BLaER1 (cell line): Measurements from ENCODE around the gene ATP11A.

ENCODE experiments used
- H3K27ac ChIP-seq: shearing (Covaris generic); formaldehyde crosslinking; 2 replicates; pipeline ENCODE4 v1.8.1; 2022
- H3K27me3 ChIP-seq: shearing (Covaris generic); formaldehyde crosslinking; 2 replicates; pipeline ENCODE4 v1.8.1; 2022
- H3K36me3 ChIP-seq: shearing (Covaris generic); formaldehyde crosslinking; 2 replicates; pipeline ENCODE4 v1.8.1; 2022
- H3K4me1 ChIP-seq: shearing (Covaris generic); formaldehyde crosslinking; 2 replicates; pipeline ENCODE4 v1.8.1; 2022
- H3K4me2 ChIP-seq: shearing (Covaris generic); formaldehyde crosslinking; 2 replicates; pipeline ENCODE4 v1.8.1; 2022
- H3K4me3 ChIP-seq: shearing (Covaris generic); formaldehyde crosslinking; 2 replicates; pipeline ENCODE4 v1.8.1; 2022
- H3K9ac ChIP-seq: shearing (Covaris generic); formaldehyde crosslinking; 2 replicates; pipeline ENCODE4 v1.8.1; 2022
- H3K9me3 ChIP-seq: shearing (Covaris generic); formaldehyde crosslinking; 2 replicates; pipeline ENCODE4 v1.8.1; 2022
- H4K20me1 ChIP-seq: shearing (Covaris generic); formaldehyde crosslinking; 2 replicates; pipeline ENCODE4 v1.8.1; 2022
- Cebpa-rat ChIP-seq: shearing (Covaris generic); IDR thresholded peaks from 2 replicates; pipeline ENCODE4 v1.8.1; 2022

The ATP11A gene

DNA sequence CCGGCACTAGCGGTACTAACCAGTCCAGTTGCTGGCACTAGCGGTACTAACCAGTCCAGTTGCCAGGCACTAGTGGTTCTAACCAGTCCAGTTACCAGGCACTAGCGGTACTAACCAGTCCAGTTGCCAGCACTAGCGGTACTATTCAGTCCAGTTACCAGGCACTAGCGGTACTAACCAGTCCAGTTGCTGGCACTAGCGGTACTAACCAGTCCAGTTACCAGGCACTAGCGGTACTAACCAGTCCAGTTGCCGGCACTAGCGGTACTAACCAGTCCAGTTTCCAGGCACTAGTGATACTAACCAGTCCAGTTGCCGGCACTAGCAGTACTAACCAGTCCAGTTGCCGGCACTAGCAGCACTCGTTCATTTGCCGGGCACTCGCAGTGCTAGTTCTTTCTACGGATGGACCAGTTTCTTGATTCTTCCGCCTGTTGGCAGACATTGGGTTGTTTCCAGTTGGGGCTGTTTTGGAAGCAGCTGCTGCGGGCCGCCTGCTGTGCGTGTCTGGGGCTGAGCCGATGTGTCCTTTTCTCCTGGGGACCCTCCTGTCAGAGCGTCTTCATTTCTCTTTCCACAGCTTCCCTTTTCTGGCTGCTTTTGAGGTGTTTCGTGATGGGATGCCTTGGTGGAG, 155.8 kb downstream of the ATP11A start:
- Histone ChIP-seq H3K27me3 (no peaks in the 10 kb centered on the region), H3K36me3 (peaks cover 92% of the 10 kb centered on the region), H3K9ac (no peak overlapping the region), H3K4me3 (no peak overlapping the region), H3K4me2 (no peak overlapping the region), H4K20me1 (no peaks in the 10 kb centered on the region), H3K9me3 (peaks cover 27% of the 10 kb centered on the region), H3K4me1 (peaks cover 11% of the 10 kb centered on the region; the same call in 1 of the 2 replicates), H3K27ac (no peak overlapping the region)
- TF ChIP-seq Cebpa-rat: no peak

DNA sequence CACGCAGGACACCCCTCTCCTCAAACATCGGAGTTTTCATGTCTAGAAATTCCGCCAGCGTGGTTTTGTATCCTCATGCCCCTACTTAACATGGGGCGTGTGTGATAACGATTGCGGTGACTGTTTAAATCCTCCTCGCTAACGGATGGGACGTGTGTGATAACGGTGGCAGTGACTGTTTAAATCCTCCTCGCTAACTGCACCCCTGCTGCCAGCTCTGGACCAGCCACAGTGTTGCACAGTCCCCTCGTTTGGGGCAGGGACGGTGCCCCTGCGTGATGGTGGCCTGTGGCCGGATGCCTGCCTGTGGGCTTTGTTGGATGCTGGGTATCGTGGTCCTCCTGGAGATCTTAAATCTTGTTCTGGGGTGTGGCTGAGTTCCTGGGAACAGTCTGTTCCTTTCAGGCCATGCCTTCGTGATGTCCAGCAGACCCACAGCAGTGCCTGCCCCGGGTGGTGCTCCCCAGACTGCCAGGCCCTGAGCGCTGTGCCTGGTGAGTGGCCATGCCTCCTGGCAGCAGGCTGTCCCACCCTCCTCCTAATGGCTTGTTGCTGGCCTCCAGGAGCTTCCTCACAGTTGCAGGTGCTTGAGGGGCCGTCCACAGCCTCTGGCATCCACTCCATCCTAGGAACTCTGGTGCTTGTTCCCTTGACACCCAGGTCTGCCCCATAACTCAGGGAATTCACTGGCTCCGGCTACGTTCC, 156.7 kb downstream of the ATP11A start:
- no peak for TF ChIP-seq Cebpa-rat
- H3K36me3 ChIP-seq: peaks cover 92% of the 10 kb centered on the region

DNA sequence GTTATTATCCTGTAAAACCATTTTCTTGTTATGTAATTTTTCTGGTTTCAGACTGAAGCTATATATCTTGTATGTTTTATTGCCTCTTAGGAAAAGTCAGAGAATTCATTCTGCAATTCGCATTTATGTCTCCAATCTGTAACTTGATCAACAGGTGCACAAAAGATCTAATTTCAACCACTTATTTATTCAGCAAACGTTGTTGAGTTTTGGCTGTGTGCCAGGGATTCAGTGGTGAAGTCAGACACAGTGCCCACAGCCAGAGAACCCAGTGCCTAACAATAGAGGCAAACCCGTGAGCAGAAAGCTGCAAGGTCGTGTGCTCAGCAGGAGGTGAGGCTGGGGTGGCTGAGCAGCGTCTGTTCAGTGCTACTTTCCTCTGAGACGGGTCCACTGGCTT, 159.7 kb downstream of the ATP11A start:
- Histone ChIP-seq H3K4me2 (no peak overlapping the region; the same call in 1 of the 2 replicates), H3K36me3 (peaks cover 91% of the 10 kb centered on the region), H3K9ac (no peak overlapping the region), H4K20me1 (no peaks in the 10 kb centered on the region), H3K4me1 (peaks cover 11% of the 10 kb centered on the region; the same call in 1 of the 2 replicates), H3K4me3 (no peak overlapping the region), H3K9me3 (peaks cover 25% of the 10 kb centered on the region), H3K27ac (no peak overlapping the region), H3K27me3 (no peaks in the 10 kb centered on the region)
- TF ChIP-seq Cebpa-rat: no peak

More for the DNA sequence above, 156.7 kb downstream of the ATP11A start:
- no peaks in the 10 kb centered on the region for H3K27me3 ChIP-seq
- H3K4me2 ChIP-seq: no peak overlapping the region
- H4K20me1 ChIP-seq: no peaks in the 10 kb centered on the region
- H3K27ac ChIP-seq: no peak overlapping the region
- H3K4me1 ChIP-seq: peaks cover 11% of the 10 kb centered on the region; the same call in 1 of the 2 replicates
- no peak overlapping the region for H3K4me3 ChIP-seq
- no peak overlapping the region for H3K9ac ChIP-seq
- H3K9me3 ChIP-seq: peaks cover 27% of the 10 kb centered on the region

DNA sequence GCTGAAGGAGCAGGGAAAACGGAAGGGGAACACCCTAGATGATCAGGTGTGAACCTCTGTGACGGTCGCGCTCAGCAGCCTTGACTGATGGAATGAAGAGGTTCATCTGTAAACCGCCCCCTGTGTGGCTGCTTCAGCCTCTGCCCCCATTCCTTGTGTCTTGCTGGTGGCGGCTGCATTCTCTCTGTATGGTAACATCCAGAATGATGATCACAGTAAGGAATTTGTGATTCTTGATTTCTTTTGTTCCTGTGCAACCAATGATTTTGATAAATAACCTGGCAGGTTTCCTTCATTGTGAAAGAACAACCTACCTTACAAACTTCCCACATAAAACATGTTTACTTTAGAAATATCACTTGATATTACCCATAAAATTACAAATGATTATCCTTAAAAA, 160.4 kb downstream of the ATP11A start:
- H3K4me1 ChIP-seq: peaks cover 11% of the 10 kb centered on the region; the same call in 1 of the 2 replicates
- H3K36me3 ChIP-seq: peaks cover 92% of the 10 kb centered on the region
- H3K27me3 ChIP-seq: no peaks in the 10 kb centered on the region
- peaks cover 18% of the 10 kb centered on the region for H3K9me3 ChIP-seq
- H4K20me1 ChIP-seq: no peaks in the 10 kb centered on the region
- H3K9ac ChIP-seq: no peak overlapping the region
- H3K4me2 ChIP-seq: no peak overlapping the region
- H3K4me3 ChIP-seq: no peak overlapping the region
- H3K27ac ChIP-seq: no peak overlapping the region
- TF ChIP-seq Cebpa-rat: no peak

DNA sequence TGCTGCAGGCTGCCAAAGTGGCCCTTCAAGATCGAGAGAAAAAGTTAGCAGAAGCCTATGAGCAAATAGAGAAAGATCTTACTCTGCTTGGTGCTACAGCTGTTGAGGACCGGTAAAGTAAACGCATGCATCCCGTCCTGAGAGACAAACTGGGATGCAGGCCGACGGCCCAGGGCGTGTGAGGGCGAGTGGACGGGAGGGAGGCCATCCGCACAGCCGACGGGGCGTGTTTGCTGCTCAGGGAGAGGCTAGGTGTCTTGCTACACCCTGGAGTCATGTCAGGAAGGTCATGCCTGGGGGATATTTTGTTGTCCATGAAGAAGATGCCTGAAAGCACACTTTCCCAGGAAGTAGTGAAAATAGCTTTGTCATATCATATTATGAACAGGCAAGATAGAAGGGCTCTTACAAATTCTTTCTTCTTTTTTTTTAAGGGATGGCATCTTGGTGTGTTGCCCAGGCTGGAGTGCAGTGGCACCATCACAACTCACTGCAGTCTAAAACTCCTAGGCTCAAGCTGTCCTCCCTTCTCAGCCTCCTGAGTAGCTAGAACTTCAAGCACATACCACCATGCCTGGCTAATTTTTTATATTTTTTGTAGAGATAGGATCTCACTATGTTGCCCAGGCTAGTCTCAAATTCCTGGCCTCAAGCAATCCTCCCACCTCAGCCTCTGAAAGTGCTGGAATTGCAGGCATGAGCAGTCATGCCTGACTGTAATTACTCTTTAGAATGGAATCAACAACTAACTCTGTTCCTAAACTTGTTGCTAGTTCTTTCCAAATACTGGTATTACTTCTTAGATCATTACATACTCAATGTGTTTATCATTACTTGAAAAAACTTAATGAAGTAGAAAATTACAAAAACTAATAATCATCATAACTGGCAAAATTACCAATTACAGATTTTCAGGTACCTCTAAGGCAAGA, 161.5 kb downstream of the ATP11A start:
- no peak overlapping the region for H3K4me2 ChIP-seq
- H3K36me3 ChIP-seq: peaks cover 92% of the 10 kb centered on the region
- no peak overlapping the region for H3K27ac ChIP-seq
- H3K9ac ChIP-seq: no peak overlapping the region
- H3K4me1 ChIP-seq: peaks cover 11% of the 10 kb centered on the region; the same call in 1 of the 2 replicates
- H3K9me3 ChIP-seq: peaks cover 18% of the 10 kb centered on the region
- no peak overlapping the region for H3K4me3 ChIP-seq
- H4K20me1 ChIP-seq: no peaks in the 10 kb centered on the region
- no peak for TF ChIP-seq Cebpa-rat
- no peaks in the 10 kb centered on the region for H3K27me3 ChIP-seq

DNA sequence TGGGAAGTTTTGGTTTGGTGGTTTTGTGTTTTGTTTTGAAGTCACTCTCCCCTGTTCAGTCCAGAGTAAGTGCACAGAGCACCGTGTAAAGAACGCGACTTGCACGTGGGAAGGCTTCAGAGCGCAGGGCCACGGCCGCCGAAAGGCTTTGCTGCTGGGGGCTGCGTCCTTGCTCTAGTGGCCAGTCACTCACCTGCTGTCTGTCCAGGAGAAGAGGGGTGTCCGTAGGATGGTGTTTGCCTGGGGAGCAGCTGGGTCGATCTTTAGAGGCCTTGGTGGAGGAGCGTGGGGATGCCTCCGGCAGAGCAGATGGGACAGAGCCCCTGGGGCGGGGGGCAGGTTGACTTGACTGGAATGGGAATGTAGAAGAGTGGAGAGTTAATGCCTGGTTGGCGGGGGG, 162.6 kb downstream of the ATP11A start:
- H3K9ac ChIP-seq: no peak overlapping the region
- H3K27me3 ChIP-seq: no peaks in the 10 kb centered on the region
- H3K4me2 ChIP-seq: no peak overlapping the region
- H3K9me3 ChIP-seq: peaks cover 13% of the 10 kb centered on the region
- H3K36me3 ChIP-seq: peaks cover 88% of the 10 kb centered on the region
- H4K20me1 ChIP-seq: no peaks in the 10 kb centered on the region
- H3K27ac ChIP-seq: no peak overlapping the region
- TF ChIP-seq Cebpa-rat: no peak
- peaks cover 11% of the 10 kb centered on the region; the same call in 1 of the 2 replicates for H3K4me1 ChIP-seq
- H3K4me3 ChIP-seq: no peak overlapping the region

DNA sequence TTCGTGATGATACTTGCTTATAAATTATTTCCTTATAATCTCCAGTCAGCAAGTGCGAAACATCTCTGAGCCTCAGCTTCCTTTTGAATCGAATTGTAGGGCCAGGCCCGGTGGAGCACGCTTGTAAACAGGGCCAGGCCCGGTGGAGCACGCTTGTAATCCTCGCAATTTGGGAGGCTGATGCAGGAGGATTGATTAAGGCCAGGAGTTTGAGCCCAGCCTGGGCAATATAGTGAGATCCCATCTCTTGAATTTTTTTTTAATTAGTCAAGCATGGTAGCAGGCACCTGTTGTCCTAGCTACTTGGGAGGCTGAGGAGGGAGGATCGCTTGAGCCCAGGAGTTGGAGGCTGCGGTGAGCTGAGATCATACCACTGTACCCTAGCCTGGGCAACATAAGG, 163.0 kb downstream of the ATP11A start:
- H3K27ac ChIP-seq: no peak overlapping the region
- no peak for TF ChIP-seq Cebpa-rat

DNA sequence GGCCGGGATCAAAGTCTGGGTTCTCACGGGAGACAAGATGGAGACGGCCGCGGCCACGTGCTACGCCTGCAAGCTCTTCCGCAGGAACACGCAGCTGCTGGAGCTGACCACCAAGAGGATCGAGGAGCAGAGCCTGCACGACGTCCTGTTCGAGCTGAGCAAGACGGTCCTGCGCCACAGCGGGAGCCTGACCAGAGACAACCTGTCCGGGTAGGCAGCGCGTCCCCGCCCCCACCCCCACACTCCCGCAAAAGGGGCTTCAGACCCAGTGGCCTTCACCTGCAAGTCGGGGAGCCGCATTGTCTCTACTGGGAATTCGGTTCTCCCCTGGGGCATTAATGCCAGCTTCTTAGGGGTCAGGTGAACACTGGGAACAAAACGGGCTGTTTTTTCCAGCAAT, 164.5 kb downstream of the ATP11A start:
- TF ChIP-seq Cebpa-rat: no peak
- H3K9ac ChIP-seq: no peak overlapping the region
- peaks cover 19% of the 10 kb centered on the region for H3K4me1 ChIP-seq
- no peaks in the 10 kb centered on the region for H3K27me3 ChIP-seq
- no peak overlapping the region for H3K27ac ChIP-seq
- H3K9me3 ChIP-seq: no peaks in the 10 kb centered on the region
- peaks cover 1% of the 10 kb centered on the region; the same call in 1 of the 2 replicates for H4K20me1 ChIP-seq
- no peak overlapping the region for H3K4me3 ChIP-seq
- no peak overlapping the region for H3K4me2 ChIP-seq
- peaks cover 87% of the 10 kb centered on the region for H3K36me3 ChIP-seq

More for the DNA sequence above, 163.0 kb downstream of the ATP11A start:
- Histone ChIP-seq H3K36me3 (peaks cover 86% of the 10 kb centered on the region), H3K9ac (no peak overlapping the region), H3K4me1 (peaks cover 11% of the 10 kb centered on the region; the same call in 1 of the 2 replicates), H3K4me2 (no peak overlapping the region), H4K20me1 (no peaks in the 10 kb centered on the region; the same call in 1 of the 2 replicates), H3K9me3 (peaks cover 9% of the 10 kb centered on the region), H3K27me3 (no peaks in the 10 kb centered on the region), H3K4me3 (no peak overlapping the region)

DNA sequence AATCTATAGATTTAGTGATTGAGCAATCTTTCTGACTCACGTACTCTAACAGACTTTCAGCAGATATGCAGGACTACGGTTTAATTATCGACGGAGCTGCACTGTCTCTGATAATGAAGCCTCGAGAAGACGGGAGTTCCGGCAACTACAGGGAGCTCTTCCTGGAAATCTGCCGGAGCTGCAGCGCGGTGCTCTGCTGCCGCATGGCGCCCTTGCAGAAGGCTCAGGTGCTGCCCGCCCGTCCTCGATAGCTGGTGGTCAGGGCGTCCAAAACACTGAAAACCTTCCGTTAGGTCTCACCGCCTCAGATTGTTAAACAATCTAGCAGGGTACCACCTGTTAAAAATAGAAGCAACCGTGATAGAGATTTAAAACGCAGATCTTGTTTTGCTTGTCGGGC, 166.0 kb downstream of the ATP11A start:
- peaks cover 25% of the 10 kb centered on the region for H3K4me1 ChIP-seq
- TF ChIP-seq Cebpa-rat: 0 out of 2 replicates have a peak, but pooled peaks have one; percentile 35
- H3K9ac ChIP-seq: no peak overlapping the region
- no peak overlapping the region for H3K4me3 ChIP-seq
- no peaks in the 10 kb centered on the region for H3K9me3 ChIP-seq
- no peak overlapping the region for H3K4me2 ChIP-seq
- H3K27me3 ChIP-seq: no peaks in the 10 kb centered on the region
- peaks cover 17% of the 10 kb centered on the region for H4K20me1 ChIP-seq
- no peak overlapping the region for H3K27ac ChIP-seq
- peaks cover 75% of the 10 kb centered on the region for H3K36me3 ChIP-seq
